SK-N-SH (cell line): ENCODE results near the gene SCNN1G. TPM values are rescaled to one million over a fixed set of nuclear protein-coding genes. Genes with fewer than 3 reads are reported as not detected.

ENCODE experiments used
- CTCF ChIA-PET: fragments of 300-600, 350-600 bp; formaldehyde crosslinking; extraction: SDS; loops from one replicate; lab custom pipeline; 2021; lab: Yijun Ruan, JAX
- POLR2A ChIA-PET: fragments of 350-600 bp; sonication (Branson Sonifier 250); formaldehyde crosslinking; extraction: SDS; loops from one replicate; lab custom pipeline; 2020; ENCODE audit warnings: antibody characterized with exemption, inconsistent platforms; lab: Yijun Ruan, JAX
- DNase-seq: peaks from one replicate; pipeline ENCODE4 v3.0.0; 2012
- H2AFZ ChIP-seq: fragments of 200-600 bp; sonication (generic); 2 replicates; pipeline ENCODE4 v1.8.1; 2016; ENCODE audit warnings: antibody characterized with exemption, mild to moderate bottlenecking, low read depth
- H3F3A ChIP-seq: fragments of 200-600 bp; sonication (generic); replicated peaks from 2 replicates; pipeline ENCODE3; 2016; ENCODE audit warnings: antibody characterized with exemption, mild to moderate bottlenecking; ENCODE audit not compliant: insufficient read depth
- H3K27ac ChIP-seq, 2 experiments: fragments of 200-500 bp in 1 of 2; fragments of 200-600 bp in 1 of 2; sonication (Bioruptor generic) in 1 of 2; sonication (generic), shearing (Covaris generic) in 1 of 2; 2 replicates each; pipeline versions ENCODE4 v1.5.1 to v1.6.1; 2014 to 2016; ENCODE audit warnings: low read depth in 2 of 2, inconsistent platforms in 1 of 2, low read length in 1 of 2, mild to moderate bottlenecking in 1 of 2, mixed read lengths in 1 of 2
- H3K27me3 ChIP-seq: fragments of 200-600 bp; sonication (generic), shearing (Covaris generic); 2 replicates; pipeline ENCODE4 v1.6.1; 2016; ENCODE audit warnings: mixed run types; ENCODE audit not compliant: insufficient read depth
- H3K36me3 ChIP-seq, 2 experiments: fragments of 200-500 bp in 1 of 2; fragments of 200-600 bp in 1 of 2; sonication (Bioruptor generic) in 1 of 2; sonication (generic) in 1 of 2; replicated peaks in 1 of 2; 2 replicates each; pipeline versions ENCODE3 to v1.5.1; 2014 to 2016; ENCODE audit warnings: low read length in 1 of 2, mild to moderate bottlenecking in 1 of 2; ENCODE audit not compliant: insufficient read depth in 2 of 2, control insufficient read depth in 1 of 2
- H3K4me1 ChIP-seq, 2 experiments: fragments of 200-500 bp in 1 of 2; fragments of 200-600 bp in 1 of 2; sonication (Bioruptor generic) in 1 of 2; sonication (generic), shearing (Covaris generic) in 1 of 2; 2 replicates each; pipeline versions ENCODE4 v1.5.1 to v1.6.1; 2014 to 2016; ENCODE audit warnings: low read depth in 1 of 2, low read length in 1 of 2, mixed run types in 1 of 2; ENCODE audit not compliant: insufficient read depth in 2 of 2, control insufficient read depth in 1 of 2
- H3K4me2 ChIP-seq: fragments of 200-600 bp; sonication (generic), shearing (Covaris generic); 2 replicates; pipeline ENCODE4 v1.6.1; 2017; ENCODE audit warnings: mixed run types
- H3K4me3 ChIP-seq, 2 experiments: fragments of 200-500 bp in 1 of 2; fragments of 200-600 bp in 1 of 2; sonication (Bioruptor generic) in 1 of 2; sonication (generic), shearing (Covaris generic) in 1 of 2; 2 replicates each; pipeline versions ENCODE4 v1.5.1 to v1.8.1; 2014 to 2016; ENCODE audit warnings: low read depth in 2 of 2, inconsistent platforms in 1 of 2, low read length in 1 of 2, mild to moderate bottlenecking in 1 of 2, mixed read lengths in 1 of 2, moderate library complexity in 1 of 2
- H3K79me2 ChIP-seq: fragments of 200-600 bp; sonication (generic); 2 replicates; pipeline ENCODE4 v1.8.1; 2017; ENCODE audit warnings: mild to moderate bottlenecking; ENCODE audit not compliant: insufficient read depth
- H3K9ac ChIP-seq: fragments of 200-600 bp; sonication (generic); 2 replicates; pipeline ENCODE4 v1.6.1; 2017; ENCODE audit warnings: mixed run types
- H3K9me2 ChIP-seq: fragments of 200-600 bp; sonication (generic); 2 replicates; pipeline ENCODE4 v1.6.1; 2017; ENCODE audit warnings: mixed run types
- H3K9me3 ChIP-seq: fragments of 200-600 bp; sonication (generic); 2 replicates; pipeline ENCODE4 v1.6.1; 2017; ENCODE audit warnings: mixed run types, mild to moderate bottlenecking, moderate library complexity
- H4K20me1 ChIP-seq: fragments of 200-600 bp; sonication (generic); 2 replicates; pipeline ENCODE4 v1.6.1; 2017; ENCODE audit warnings: mild to moderate bottlenecking, mixed run types; ENCODE audit not compliant: insufficient read depth
- ELF1 ChIP-seq: IDR thresholded peaks from 2 replicates; pipeline ENCODE4 v1.4.0; 2012
- EP300 ChIP-seq, 2 experiments: IDR thresholded peaks; 2 replicates each; pipeline versions ENCODE4 v1.4.0 to v1.6.1; 2012; ENCODE audit warnings: borderline replicate concordance in 1 of 2, low read depth in 1 of 2, low read length in 1 of 2
- EZH2phosphoT487 ChIP-seq: fragments of 200-600 bp; sonication (generic); IDR thresholded peaks from 2 replicates; pipeline ENCODE4 v1.6.1; 2017; ENCODE audit warnings: low read depth, mixed run types, mild to moderate bottlenecking, antibody characterized with exemption, moderate library complexity, borderline replicate concordance
- FOXM1 ChIP-seq: IDR thresholded peaks from 2 replicates; pipeline ENCODE4 v1.4.0; 2012; ENCODE audit warnings: low read depth, mild to moderate bottlenecking
- GABPA ChIP-seq: IDR thresholded peaks from 2 replicates; pipeline ENCODE4 v1.4.0; 2012; ENCODE audit warnings: low read depth, mild to moderate bottlenecking
- JUND ChIP-seq: IDR thresholded peaks from 2 replicates; pipeline ENCODE4 v1.4.0; 2012
- MEF2A ChIP-seq: IDR thresholded peaks from 2 replicates; pipeline ENCODE4 v1.4.0; 2012; ENCODE audit warnings: low read depth, borderline replicate concordance
- MXI1 ChIP-seq: IDR thresholded peaks from 2 replicates; pipeline ENCODE4 v1.6.1; 2012; ENCODE audit warnings: mild to moderate bottlenecking, low read depth, low read length, improper control_type of control experiment
- NRF1 ChIP-seq: IDR thresholded peaks from 2 replicates; pipeline ENCODE4 v1.6.1; 2012; ENCODE audit warnings: low read depth, mild to moderate bottlenecking, low read length
- RAD21 ChIP-seq: IDR thresholded peaks from 2 replicates; pipeline ENCODE4 v1.6.1; 2012; ENCODE audit warnings: mild to moderate bottlenecking, low read length
- SIN3A ChIP-seq: IDR thresholded peaks from 2 replicates; pipeline ENCODE4 v1.6.1; 2012; ENCODE audit warnings: low read depth, mild to moderate bottlenecking, low read length, moderate library complexity, borderline replicate concordance
- SMC3 ChIP-seq: IDR thresholded peaks from 2 replicates; pipeline ENCODE4 v1.6.1; 2012; ENCODE audit warnings: low read depth, low read length, improper control_type of control experiment
- TAF1 ChIP-seq: IDR thresholded peaks from 2 replicates; pipeline ENCODE4 v1.6.1; 2012; ENCODE audit warnings: low read depth, mild to moderate bottlenecking, low read length, moderate library complexity, borderline replicate concordance
- YY1 ChIP-seq: IDR thresholded peaks from 2 replicates; pipeline ENCODE4 v1.4.0; 2012; ENCODE audit warnings: low read depth, mild to moderate bottlenecking
- WGBS: methylation state at CpG from one replicate; pipeline ENCODE4 v1.1.6; 2017; ENCODE audit warnings: low lambda C conversion rate; 5-methylcytosine and 5-hydroxymethylcytosine counted together
- polyA plus RNA-seq, 3 experiments: library from polyadenylated mRNA; depleted of rRNA; stranded (reverse); fragments of >200 nt; gene quantifications; 2 replicates each; pipeline ENCODE4 v1.2.3, GENCODE V29; 2012
- TF ChIP-seq, protein P1 (sequence below): IDR thresholded peaks from 2 replicates; pipeline ENCODE4 v1.4.0; 2012; ENCODE audit warnings: low read depth, borderline replicate concordance
- TF ChIP-seq, protein P2 (sequence below): fragments of 150-350 bp; IDR thresholded peaks from 2 replicates; pipeline ENCODE4 v1.6.1; 2017; ENCODE audit warnings: antibody characterized with exemption, low read length, low read depth, borderline replicate concordance
- TF ChIP-seq, protein P3 (sequence below): fragments of 150-350 bp; IDR thresholded peaks from 2 replicates; pipeline ENCODE4 v1.6.1; 2016; ENCODE audit warnings: mild to moderate bottlenecking, low read depth, low read length

The SCNN1G gene
- polyA plus RNA-seq, 1 of the 3 experiments (the other 2 are of a cell fraction) = not detected

DNA sequence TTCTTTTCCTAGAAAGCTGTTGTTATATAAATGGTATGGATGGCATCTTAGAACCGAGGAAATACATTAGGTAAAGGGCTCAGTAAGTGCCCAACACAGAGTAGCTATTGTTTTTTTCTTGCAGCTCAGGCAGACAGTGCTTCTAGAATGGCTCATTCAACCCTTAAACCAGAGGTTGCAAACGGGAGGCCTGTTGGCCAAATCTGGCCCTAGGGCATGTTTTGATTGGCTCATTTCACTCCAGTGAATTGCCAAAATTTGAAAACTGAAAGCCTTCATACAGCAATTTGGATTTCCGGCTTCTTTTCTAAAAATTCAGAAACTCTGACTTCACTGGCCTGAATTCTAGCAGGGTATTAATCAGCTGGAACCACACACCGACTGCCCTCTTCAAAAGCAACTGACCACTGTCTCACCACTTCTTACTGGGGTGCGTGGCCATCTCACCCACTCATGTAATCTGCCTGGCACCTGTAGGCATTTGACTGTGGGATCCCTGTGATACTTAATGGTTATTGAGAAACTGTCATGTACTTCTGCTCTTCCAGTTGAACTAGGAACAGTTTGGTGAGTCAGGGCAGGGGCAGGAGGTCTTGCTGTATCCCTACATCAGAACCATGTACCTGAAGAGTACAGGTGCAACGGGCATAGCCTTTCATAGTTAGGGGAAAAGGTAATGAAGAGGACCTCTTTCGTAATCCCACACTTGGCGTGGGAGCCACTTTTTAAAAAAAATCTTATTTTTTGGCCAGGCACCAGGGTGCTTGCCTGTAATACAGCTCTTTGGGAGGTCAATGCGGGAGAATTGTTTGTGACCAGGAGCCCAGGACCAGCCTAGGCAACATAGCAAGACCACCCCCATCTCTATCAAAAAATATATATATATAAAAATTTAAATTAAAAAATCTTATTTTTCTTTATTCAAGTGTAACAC lies 66.0 kb downstream of the SCNN1G start:
- H3K4me1 ChIP-seq = no peaks in the 10 kb centered on the region
- H3K4me2 ChIP-seq = no peak overlapping the region
- no peaks in the 10 kb centered on the region for H4K20me1 ChIP-seq
- POLR2A ChIA-PET = no interaction called here
- no peaks in the 10 kb centered on the region for H3K9me3 ChIP-seq
- no peaks in the 10 kb centered on the region for H3K9me2 ChIP-seq
- H3K27ac ChIP-seq = no peak overlapping the region
- no peak overlapping the region for H3K4me3 ChIP-seq
- H3K36me3 ChIP-seq = no peaks in the 10 kb centered on the region
- no peak overlapping the region for H2AFZ ChIP-seq
- 21% methylated on average over 9 of the region's 9 CpGs for WGBS
- TF ChIP-seq, protein P1, sequence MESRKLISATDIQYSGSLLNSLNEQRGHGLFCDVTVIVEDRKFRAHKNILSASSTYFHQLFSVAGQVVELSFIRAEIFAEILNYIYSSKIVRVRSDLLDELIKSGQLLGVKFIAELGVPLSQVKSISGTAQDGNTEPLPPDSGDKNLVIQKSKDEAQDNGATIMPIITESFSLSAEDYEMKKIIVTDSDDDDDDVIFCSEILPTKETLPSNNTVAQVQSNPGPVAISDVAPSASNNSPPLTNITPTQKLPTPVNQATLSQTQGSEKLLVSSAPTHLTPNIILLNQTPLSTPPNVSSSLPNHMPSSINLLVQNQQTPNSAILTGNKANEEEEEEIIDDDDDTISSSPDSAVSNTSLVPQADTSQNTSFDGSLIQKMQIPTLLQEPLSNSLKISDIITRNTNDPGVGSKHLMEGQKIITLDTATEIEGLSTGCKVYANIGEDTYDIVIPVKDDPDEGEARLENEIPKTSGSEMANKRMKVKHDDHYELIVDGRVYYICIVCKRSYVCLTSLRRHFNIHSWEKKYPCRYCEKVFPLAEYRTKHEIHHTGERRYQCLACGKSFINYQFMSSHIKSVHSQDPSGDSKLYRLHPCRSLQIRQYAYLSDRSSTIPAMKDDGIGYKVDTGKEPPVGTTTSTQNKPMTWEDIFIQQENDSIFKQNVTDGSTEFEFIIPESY = no peak
- TF ChIP-seq YY1 (no peak), EZH2phosphoT487 (no peak), NRF1 (no peak), MXI1 (no peak), TAF1 (no peak), FOXM1 (no peak)
- TF ChIP-seq, protein P2, sequence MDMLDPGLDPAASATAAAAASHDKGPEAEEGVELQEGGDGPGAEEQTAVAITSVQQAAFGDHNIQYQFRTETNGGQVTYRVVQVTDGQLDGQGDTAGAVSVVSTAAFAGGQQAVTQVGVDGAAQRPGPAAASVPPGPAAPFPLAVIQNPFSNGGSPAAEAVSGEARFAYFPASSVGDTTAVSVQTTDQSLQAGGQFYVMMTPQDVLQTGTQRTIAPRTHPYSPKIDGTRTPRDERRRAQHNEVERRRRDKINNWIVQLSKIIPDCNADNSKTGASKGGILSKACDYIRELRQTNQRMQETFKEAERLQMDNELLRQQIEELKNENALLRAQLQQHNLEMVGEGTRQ = no peak
- no peaks in the 10 kb centered on the region for H3F3A ChIP-seq
- no peaks in the 10 kb centered on the region for H3K79me2 ChIP-seq
- H3K9ac ChIP-seq = no peak overlapping the region
- CTCF ChIA-PET = interaction anchor here (1.1 kb wide), 1 partner anchor 66 kb away, joined by 3 read pairs; no protein-coding TSS in a partner anchor
- no peak for DNase-seq
- no peaks in the 10 kb centered on the region for H3K27me3 ChIP-seq

DNA sequence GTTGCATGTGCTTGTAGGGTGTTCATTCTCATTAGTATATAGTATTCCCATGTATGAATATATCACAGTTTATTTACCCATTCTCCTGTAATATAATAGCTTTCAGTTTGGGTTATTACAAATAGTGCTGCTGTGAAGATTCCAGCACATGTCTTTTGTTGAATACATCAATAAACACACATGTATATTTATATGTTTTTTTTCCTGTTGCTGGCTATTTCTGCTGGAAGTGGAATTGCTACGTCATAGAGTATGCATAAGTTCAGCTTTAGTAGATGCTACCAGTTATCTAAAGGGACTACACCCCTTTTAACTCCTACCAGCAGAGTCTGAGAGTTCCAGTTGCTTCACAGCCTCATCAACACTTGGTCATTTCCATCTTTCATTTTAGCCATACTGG lies 67.3 kb downstream of the SCNN1G start:
- H3K4me1 ChIP-seq = no peaks in the 10 kb centered on the region
- CTCF ChIA-PET = no interaction called here
- H4K20me1 ChIP-seq = no peaks in the 10 kb centered on the region
- no peak overlapping the region for H3K4me3 ChIP-seq
- no peaks in the 10 kb centered on the region for H3K36me3 ChIP-seq
- no peaks in the 10 kb centered on the region for H3K9me2 ChIP-seq
- 8% methylated on average over 1 of the region's 1 CpG for WGBS
- no peaks in the 10 kb centered on the region for H3K27me3 ChIP-seq
- POLR2A ChIA-PET = no interaction called here
- H3K79me2 ChIP-seq = no peaks in the 10 kb centered on the region
- H3K27ac ChIP-seq = no peak overlapping the region
- no peak overlapping the region for H3K4me2 ChIP-seq
- H3K9me3 ChIP-seq = no peaks in the 10 kb centered on the region
- no peak overlapping the region for H3K9ac ChIP-seq
- no peaks in the 10 kb centered on the region for H3F3A ChIP-seq
- no peak for DNase-seq
- H2AFZ ChIP-seq = no peak overlapping the region
- TF ChIP-seq, protein P3, sequence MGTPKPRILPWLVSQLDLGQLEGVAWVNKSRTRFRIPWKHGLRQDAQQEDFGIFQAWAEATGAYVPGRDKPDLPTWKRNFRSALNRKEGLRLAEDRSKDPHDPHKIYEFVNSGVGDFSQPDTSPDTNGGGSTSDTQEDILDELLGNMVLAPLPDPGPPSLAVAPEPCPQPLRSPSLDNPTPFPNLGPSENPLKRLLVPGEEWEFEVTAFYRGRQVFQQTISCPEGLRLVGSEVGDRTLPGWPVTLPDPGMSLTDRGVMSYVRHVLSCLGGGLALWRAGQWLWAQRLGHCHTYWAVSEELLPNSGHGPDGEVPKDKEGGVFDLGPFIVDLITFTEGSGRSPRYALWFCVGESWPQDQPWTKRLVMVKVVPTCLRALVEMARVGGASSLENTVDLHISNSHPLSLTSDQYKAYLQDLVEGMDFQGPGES = no peak
- TF ChIP-seq JUND (no peak), YY1 (no peak), MXI1 (no peak), EZH2phosphoT487 (no peak), RAD21 (no peak), FOXM1 (no peak), SMC3 (no peak), NRF1 (no peak), EP300 (IDR thresholded peaks at IDR 0.05; ENCODE audit: borderline replicate concordance in 1 of 2, low read depth in 1 of 2, low read length in 1 of 2) (no peak), SIN3A (no peak), GABPA (no peak), MEF2A (no peak), ELF1 (no peak)
- TF ChIP-seq, protein P2 = no peak
